PFSK-1 (cell line): ENCODE results near the gene IL3.

Experiments used
- POLR2AphosphoS5 ChIP-seq: IDR thresholded peaks from 2 replicates; pipeline ENCODE4 v1.6.1; 2012; ENCODE audit warnings: low read depth, mild to moderate bottlenecking, control low read depth, low read length, moderate library complexity
- REST ChIP-seq, 2 experiments: IDR thresholded peaks; 2 replicates each; pipeline versions ENCODE4 v1.6.1 to v1.8.0; 2011 to 2012; ENCODE audit warnings: low read depth in 2 of 2, low read length in 2 of 2, control low read depth in 1 of 2, inconsistent platforms in 1 of 2, mild to moderate bottlenecking in 1 of 2, moderate library complexity in 1 of 2; ENCODE audit not compliant: insufficient read depth in 1 of 2
- SIN3A ChIP-seq: IDR thresholded peaks from 2 replicates; pipeline ENCODE4 v1.6.1; 2012; ENCODE audit warnings: mild to moderate bottlenecking, low read length, moderate library complexity, borderline replicate concordance; ENCODE audit not compliant: insufficient read depth

- TF ChIP-seq POLR2AphosphoS5: no peak
- no peak for TF ChIP-seq SIN3A
- TF ChIP-seq REST (IDR thresholded peaks at IDR 0.05; ENCODE audit: insufficient read depth in 1 of 2, low read depth in 2 of 2, low read length in 2 of 2): no peak
Measured at GRCh38 chr5:132098621-132099020, 38.2 kb downstream of the IL3 start.
